GM19463 (cell line): ENCODE measurements around the gene GABRD.

Source experiments
- ATAC-seq: cut with Tn5 transposase; IDR thresholded peaks from one replicate; pipeline ENCODE4 v1.9.1; 2021; ENCODE audit warnings: mild to moderate bottlenecking, moderate library complexity; ENCODE audit not compliant: unreplicated experiment

The GABRD gene

DNA sequence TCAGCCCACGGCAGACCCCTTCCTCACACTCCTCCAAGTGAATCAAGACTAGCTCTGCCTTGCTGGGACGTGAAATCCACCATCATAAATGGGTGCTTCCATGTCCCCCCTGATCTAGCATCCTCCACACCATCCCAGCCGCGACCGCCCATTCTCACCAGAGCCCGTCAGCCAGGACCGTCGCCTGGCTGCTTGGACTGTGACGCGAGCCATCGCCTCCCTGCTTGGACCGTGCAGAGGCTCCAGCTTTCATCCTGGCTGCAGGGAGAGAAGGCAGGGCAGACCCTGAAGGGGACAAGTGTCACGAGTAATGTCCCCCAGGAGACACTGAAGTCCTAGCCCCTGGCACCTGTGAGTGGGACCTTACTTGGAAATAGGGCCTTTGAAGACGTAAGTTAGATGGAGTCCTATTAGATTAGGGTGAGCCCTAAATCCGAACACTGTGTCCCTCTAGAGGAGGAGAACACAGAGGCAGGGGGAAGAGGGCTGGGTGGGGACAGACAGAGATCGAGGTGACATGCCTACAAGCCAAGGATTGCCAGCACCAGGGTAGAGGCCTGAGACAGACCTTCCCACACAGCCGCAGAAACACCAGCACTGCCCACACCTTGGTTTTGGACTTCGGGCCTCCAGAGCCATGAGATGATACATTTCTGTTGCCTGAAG lies 18.3 kb downstream of the GABRD start:
- no peak for ATAC-seq

- no peak for ATAC-seq
Measured at GRCh38 chr1:2038229-2038628, 19.1 kb downstream of the GABRD start.

DNA sequence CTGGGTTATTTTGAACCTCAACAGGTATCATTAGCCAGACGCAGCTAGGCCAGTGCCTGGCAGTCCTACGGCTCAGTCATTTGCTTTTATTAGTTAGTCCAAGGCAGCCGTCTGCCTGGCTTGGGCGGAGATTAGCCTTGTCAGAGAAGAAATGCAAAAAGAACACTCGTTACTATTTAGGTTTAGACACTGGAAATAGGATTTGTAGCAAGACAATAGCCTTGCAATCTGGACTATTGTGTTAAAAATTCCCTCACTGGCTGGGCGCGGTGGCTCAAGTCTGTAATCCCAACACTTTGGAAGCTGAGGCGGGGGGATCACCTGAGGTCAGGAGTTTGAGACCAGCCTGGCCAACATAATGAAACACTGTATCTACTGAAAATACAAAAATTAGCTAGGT lies 20.1 kb downstream of the GABRD start:
- ATAC-seq: no peak

- ATAC-seq: no peak
Measured at GRCh38 chr1:2041305-2041704, 22.2 kb downstream of the GABRD start.

- ATAC-seq: no peak
Measured at GRCh38 chr1:2041887-2042286, 22.7 kb downstream of the GABRD start.

- no peak for ATAC-seq
Measured at GRCh38 chr1:2042830-2043773, 24.0 kb downstream of the GABRD start.

GRCh38 chr1:2043886-2044285 lies 24.7 kb downstream of the GABRD start:
- ATAC-seq: no peak

- ATAC-seq: no peak
Measured at GRCh38 chr1:2044510-2045319, 25.6 kb downstream of the GABRD start.

DNA sequence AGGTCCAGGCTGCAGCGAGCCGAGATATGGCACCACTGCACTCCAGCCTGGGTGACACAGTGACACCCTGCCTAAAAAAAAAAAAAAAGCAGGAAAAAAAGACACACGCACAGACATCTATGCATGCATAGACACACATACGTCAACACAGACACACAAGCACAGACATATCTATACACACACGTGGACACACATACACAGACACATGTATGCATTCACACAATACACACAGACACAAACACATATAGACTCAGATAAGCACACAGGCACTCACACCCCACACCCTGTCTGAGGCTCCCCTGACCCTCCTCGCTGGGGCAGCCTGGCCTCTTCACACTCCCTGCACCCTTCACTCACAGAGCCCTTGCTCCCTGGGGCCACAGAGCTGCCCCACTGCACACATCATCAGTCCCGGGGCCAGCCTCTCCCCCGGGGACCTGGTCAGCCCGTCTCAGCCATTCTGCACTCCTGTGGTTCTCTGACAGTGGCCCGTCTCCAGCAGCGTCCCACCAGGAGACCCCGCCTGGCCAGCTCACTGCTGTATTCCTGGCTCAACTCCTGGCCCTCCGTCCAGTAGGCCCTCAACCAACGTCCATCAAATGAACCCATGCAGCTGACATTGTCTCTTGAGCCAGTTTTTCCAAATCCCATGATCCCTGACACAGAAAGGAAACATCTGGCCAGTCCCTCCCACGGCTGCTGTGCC lies 26.5 kb downstream of the GABRD start:
- no peak for ATAC-seq

- no peak for ATAC-seq
Measured at GRCh38 chr1:2046174-2046917, 27.2 kb downstream of the GABRD start.

- ATAC-seq: no peak
Measured at GRCh38 chr1:2046953-2047748, 28.0 kb downstream of the GABRD start.

GRCh38 chr1:2047749-2048729 lies 28.9 kb downstream of the GABRD start:
- no peak for ATAC-seq

- no peak for ATAC-seq
Measured at GRCh38 chr1:2049225-2049717, 30.1 kb downstream of the GABRD start.

- no peak for ATAC-seq
Measured at GRCh38 chr1:2049718-2050431, 30.7 kb downstream of the GABRD start, which contains the start of gene PRKCZ. Gene PRKCZ, plus strand, starts transcription at chr1:2050411. Its CDS starts 220 bp downstream, at chr1:2050631.

- no peak for ATAC-seq
Measured at GRCh38 chr1:2050461-2050792, 31.3 kb downstream of the GABRD start.

GRCh38 chr1:2050793-2051682 lies 31.9 kb downstream of the GABRD start:
- ATAC-seq: no peak
